Left colon (tissue), 2 donors: ENCODE results near the gene ACKR3. TPM values are rescaled to one million over a fixed set of nuclear protein-coding genes. Genes with fewer than 3 reads are reported as not detected.

Experiments
- ATAC-seq: fragments of 200-7000 bp; cut with Tn5 transposase; one replicate; pipeline ENCODE4 v1.9.1; 2020; ENCODE audit warnings: mild to moderate bottlenecking, moderate library complexity
- DNase-seq, 2 donors: peaks; one replicate each; pipeline ENCODE4 v3.0.0-alpha.2; 2020
- intact Hi-C, 2 donors: fragments of 100-400 bp; cut with DNase I in 1 of 2; cut with micrococcal nuclease in 1 of 2; formaldehyde crosslinking; loops; one replicate each; pipeline versions ENCODE4 v1.11.2 to v1.14.0; 2022; cut with DNase I, micrococcal nuclease
- long read RNA-seq: library from polyadenylated mRNA; unstranded; transcript quantifications from one replicate; pipeline ENCODE4 v2.0.0, GENCODE V29; 2021
- total RNA-seq, 2 donors: library from RNA; stranded (reverse); fragmentation: NEBNext Ultra II Directional; extraction: Animal tissue kit (Norgen Biotek cat#: 25700); gene quantifications; one replicate each; pipeline ENCODE4 v1.2.1, GENCODE V29; 2021
- donor health status: DM: no; HTN: no; CAD: no.
- donor health status: DM: yes; HTN: yes; CAD: no.

Gene ACKR3
- 10 to 100 TPM in 1 of 2 donors, 1 to 10 TPM in 1; 8.5 to 11.3 TPM for total RNA-seq
- long read RNA-seq, transcript ACKR3-201 (2 exons, 2,203 nt) = major isoform, 10 of 14 reads
- long read RNA-seq, partial matches to known transcripts = 0 of 14 reads
- long read RNA-seq, other reads (novel, unspliced or antisense) = 3 of 14 reads

GRCh38 chr2:236569573-236569973 is at the start of gene ACKR3:
Gene ACKR3, plus strand, starts transcription at chr2:236569825. Its CDS starts 10,641 bp downstream, at chr2:236580466.
- DNase-seq = peak; percentile 56 to 72
- intact Hi-C loops = loop anchor here in 1 of 2 donors (5.0 to 10.0 kb wide), 2 partner anchors 57 to 215 kb away; no protein-coding TSS in a partner anchor
- ATAC-seq = peak; percentile 74

GRCh38 chr2:236521556-236521955 is 48.1 kb upstream of the ACKR3 start:
- intact Hi-C loops = no loop called here
- DNase-seq (no peak), ATAC-seq (no peak)

- ATAC-seq = no peak
- intact Hi-C loops = no loop called here
- no peak for DNase-seq
Measured at GRCh38 chr2:236523249-236523648, 46.4 kb upstream of the ACKR3 start.

GRCh38 chr2:236525411-236525997 is 44.1 kb upstream of the ACKR3 start:
- DNase-seq (no peak), ATAC-seq (no peak)
- intact Hi-C loops = no loop called here

GRCh38 chr2:236526455-236527158 is 43.0 kb upstream of the ACKR3 start:
- no peak for ATAC-seq
- intact Hi-C loops = no loop called here
- DNase-seq = no peak

GRCh38 chr2:236527159-236527630 is 42.4 kb upstream of the ACKR3 start:
- ATAC-seq (no peak), DNase-seq (no peak)
- intact Hi-C loops = no loop called here

- DNase-seq = no peak
- no peak for ATAC-seq
- intact Hi-C loops = no loop called here
Measured at GRCh38 chr2:236529606-236530005, 40.0 kb upstream of the ACKR3 start.

- DNase-seq (no peak), ATAC-seq (no peak)
- intact Hi-C loops = no loop called here
Measured at GRCh38 chr2:236530512-236530911, 39.1 kb upstream of the ACKR3 start.

- ATAC-seq = no peak
- DNase-seq = no peak
- intact Hi-C loops = no loop called here
Measured at GRCh38 chr2:236531195-236531594, 38.4 kb upstream of the ACKR3 start.

GRCh38 chr2:236531996-236532395 is 37.6 kb upstream of the ACKR3 start:
- intact Hi-C loops = no loop called here
- ATAC-seq (no peak), DNase-seq (no peak)

GRCh38 chr2:236533343-236533742 is 36.3 kb upstream of the ACKR3 start:
- ATAC-seq (no peak), DNase-seq (no peak)
- intact Hi-C loops = no loop called here

GRCh38 chr2:236535024-236535423 is 34.6 kb upstream of the ACKR3 start:
- no peak for DNase-seq
- intact Hi-C loops = no loop called here
- ATAC-seq = no peak

- DNase-seq (no peak), ATAC-seq (no peak)
- intact Hi-C loops = no loop called here
Measured at GRCh38 chr2:236536727-236537398, 32.8 kb upstream of the ACKR3 start.

GRCh38 chr2:236538242-236538641 is 31.4 kb upstream of the ACKR3 start:
- intact Hi-C loops = no loop called here
- DNase-seq (no peak), ATAC-seq (no peak)

- no peak for DNase-seq
- intact Hi-C loops = no loop called here
- ATAC-seq = no peak
Measured at GRCh38 chr2:236541008-236541562, 28.5 kb upstream of the ACKR3 start.

- no peak for DNase-seq
- intact Hi-C loops = no loop called here
Measured at GRCh38 chr2:236544362-236544761, 25.3 kb upstream of the ACKR3 start.

GRCh38 chr2:236545248-236545658 is 24.4 kb upstream of the ACKR3 start:
- intact Hi-C loops = no loop called here
- ATAC-seq (no peak), DNase-seq (no peak)

More at GRCh38 chr2:236544362-236544761, 25.3 kb upstream of the ACKR3 start:
- no peak for ATAC-seq

- intact Hi-C loops = no loop called here
- DNase-seq = no peak
- ATAC-seq = no peak
Measured at GRCh38 chr2:236545814-236546480, 23.7 kb upstream of the ACKR3 start.

GRCh38 chr2:236546561-236547002 is 23.0 kb upstream of the ACKR3 start:
- ATAC-seq = no peak
- DNase-seq = no peak
- intact Hi-C loops = no loop called here
